ENCODE results near the gene CCNI. TPM values are rescaled to one million over a fixed set of nuclear protein-coding genes. Genes with fewer than 3 reads are reported as not detected.
A peak's percentile ranks its signal among the peaks of the same experiment; 100 is the strongest.

Gene CCNI
- total and polyA plus RNA-seq, 8 donors: 257 to 389 (median 343) TPM

DNA sequence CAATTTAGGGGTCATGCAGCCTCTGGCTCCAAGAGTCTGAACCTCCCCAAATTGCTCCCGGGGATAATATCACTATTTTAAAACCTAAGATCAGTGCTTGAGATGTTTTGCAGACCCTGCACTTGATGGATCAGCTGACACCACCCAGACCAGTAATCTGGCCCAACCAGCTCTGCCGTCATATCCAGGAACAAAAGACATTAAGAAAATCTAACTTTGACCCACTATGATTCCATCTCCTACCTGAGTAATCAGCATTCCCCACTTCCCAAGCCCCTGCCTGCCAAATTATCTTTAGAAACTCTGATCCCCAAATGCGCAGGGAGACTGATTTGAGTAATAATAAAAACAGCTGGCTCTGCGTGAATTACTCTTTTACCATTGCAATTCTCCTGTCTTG is 46.9 kb upstream of the CCNI start:
- no peak for ATAC-seq

DNA sequence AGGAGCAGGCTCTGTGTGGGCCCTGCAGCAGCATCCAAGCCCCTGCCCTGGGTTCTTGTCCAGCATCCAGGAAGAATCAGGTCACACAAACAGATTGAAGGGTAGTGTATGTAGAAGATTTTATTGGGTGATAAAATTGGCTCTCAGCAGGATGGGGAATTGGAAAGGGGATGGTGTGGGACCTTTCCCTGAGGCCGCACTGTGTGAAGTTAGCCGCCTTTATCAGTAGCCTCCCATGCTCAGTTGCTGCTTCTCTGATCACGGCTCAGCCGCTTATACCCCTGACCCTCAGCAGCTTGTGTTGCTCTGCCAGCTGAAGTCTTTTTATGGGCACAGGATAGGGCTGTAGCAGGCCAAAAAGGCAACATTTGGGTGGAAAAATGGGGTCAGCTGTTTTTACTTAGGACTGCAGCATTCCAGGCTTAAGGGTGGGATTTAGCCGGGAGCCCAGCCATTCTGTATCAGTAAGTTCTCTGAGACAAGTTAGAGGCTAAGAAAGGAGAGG is 46.0 kb upstream of the CCNI start:
- peak in 1 of 4 donors; percentile 30 for DNase-seq
- H3K36me3 ChIP-seq: no peaks in the 10 kb centered on the region
- no peak for ATAC-seq
- peaks cover 0 to 12% of the 10 kb centered on the region in 2 donors for H3K4me1 ChIP-seq
- no peaks in the 10 kb centered on the region for H3K9me3 ChIP-seq
- TF ChIP-seq, protein P1, sequence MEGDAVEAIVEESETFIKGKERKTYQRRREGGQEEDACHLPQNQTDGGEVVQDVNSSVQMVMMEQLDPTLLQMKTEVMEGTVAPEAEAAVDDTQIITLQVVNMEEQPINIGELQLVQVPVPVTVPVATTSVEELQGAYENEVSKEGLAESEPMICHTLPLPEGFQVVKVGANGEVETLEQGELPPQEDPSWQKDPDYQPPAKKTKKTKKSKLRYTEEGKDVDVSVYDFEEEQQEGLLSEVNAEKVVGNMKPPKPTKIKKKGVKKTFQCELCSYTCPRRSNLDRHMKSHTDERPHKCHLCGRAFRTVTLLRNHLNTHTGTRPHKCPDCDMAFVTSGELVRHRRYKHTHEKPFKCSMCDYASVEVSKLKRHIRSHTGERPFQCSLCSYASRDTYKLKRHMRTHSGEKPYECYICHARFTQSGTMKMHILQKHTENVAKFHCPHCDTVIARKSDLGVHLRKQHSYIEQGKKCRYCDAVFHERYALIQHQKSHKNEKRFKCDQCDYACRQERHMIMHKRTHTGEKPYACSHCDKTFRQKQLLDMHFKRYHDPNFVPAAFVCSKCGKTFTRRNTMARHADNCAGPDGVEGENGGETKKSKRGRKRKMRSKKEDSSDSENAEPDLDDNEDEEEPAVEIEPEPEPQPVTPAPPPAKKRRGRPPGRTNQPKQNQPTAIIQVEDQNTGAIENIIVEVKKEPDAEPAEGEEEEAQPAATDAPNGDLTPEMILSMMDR (IDR thresholded peaks at IDR 0.05): no peak
- intact Hi-C loops (cut with DNase I): no loop called here
- H3K27ac ChIP-seq: no peak overlapping the region
- H3K27me3 ChIP-seq: no peaks in the 10 kb centered on the region
- no peak overlapping the region for H3K4me3 ChIP-seq

More for the DNA sequence above, 46.9 kb upstream of the CCNI start:
- TF ChIP-seq, protein P1 (IDR thresholded peaks at IDR 0.05): no peak
- DNase-seq: no peak
- no peak overlapping the region for H3K4me3 ChIP-seq
- H3K27me3 ChIP-seq: no peaks in the 10 kb centered on the region
- no peaks in the 10 kb centered on the region for H3K36me3 ChIP-seq
- H3K4me1 ChIP-seq: peaks cover 0 to 16% of the 10 kb centered on the region in 2 donors
- intact Hi-C loops (cut with DNase I): no loop called here
- H3K27ac ChIP-seq: no peak overlapping the region
- H3K9me3 ChIP-seq: no peaks in the 10 kb centered on the region

DNA sequence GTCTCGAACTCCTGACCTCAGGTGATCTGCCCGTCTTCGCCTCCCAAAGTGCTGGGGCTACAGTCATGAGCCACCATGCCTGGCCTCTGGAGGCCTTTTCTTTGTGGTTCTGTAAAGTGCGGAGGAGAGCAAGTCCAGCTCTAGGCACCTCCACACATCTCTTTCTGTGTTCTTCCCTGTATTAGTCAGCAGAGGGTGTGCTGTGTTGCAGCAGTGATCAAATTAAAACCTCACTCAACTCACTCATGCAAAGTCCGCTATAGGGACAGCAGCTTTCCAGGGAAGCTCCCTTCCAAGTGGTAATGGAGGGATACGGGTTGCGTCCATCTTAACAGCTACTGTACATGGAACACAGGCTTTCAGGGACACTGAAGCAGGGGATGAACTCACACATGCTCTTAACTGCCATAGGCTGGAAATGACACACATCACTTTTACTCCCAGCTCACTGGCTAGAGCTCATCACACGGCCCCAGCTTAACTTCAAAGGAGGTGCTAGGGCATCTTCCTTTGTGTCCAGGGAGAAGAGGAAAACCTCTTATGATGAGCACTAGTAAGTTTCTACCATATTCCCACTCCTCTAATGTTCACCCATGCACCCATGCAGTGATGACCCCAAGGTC is 45.2 kb upstream of the CCNI start:
- no peak for ATAC-seq
- Histone ChIP-seq H3K4me3 (no peak overlapping the region), H3K36me3 (no peaks in the 10 kb centered on the region), H3K4me1 (peaks cover 0 to 4% of the 10 kb centered on the region in 2 donors), H3K9me3 (no peaks in the 10 kb centered on the region), H3K27ac (no peak overlapping the region), H3K27me3 (no peaks in the 10 kb centered on the region)
- DNase-seq: no peak
- intact Hi-C loops (cut with DNase I): no loop called here
- TF ChIP-seq, protein P1 (IDR thresholded peaks at IDR 0.05): no peak

DNA sequence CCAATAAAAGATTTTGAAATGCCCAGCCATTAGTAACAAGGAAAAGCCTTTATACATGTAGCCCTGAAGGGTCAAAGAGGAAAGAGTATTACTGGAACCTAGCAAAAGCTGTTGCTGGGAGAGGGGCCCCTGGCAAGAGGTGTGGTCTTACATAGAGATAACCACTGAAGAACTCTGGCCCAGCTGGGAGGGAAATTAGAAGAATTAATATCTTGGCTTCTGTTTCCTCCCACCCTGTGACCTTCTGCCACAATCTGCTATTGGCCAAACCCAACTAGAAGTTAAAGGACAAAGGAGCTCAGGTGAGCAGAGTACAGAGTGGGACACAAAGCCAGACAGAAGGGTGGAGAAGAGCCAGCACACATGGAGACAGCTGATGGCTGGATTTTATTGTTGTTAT is 41.9 kb upstream of the CCNI start:
- no peaks in the 10 kb centered on the region for H3K9me3 ChIP-seq
- TF ChIP-seq, protein P1 (IDR thresholded peaks at IDR 0.05): no peak
- no peaks in the 10 kb centered on the region for H3K27me3 ChIP-seq
- no peak overlapping the region for H3K27ac ChIP-seq
- no peak for DNase-seq
- intact Hi-C loops (cut with DNase I): no loop called here
- H3K4me3 ChIP-seq: no peak overlapping the region
- H3K4me1 ChIP-seq: no peaks in the 10 kb centered on the region
- no peaks in the 10 kb centered on the region for H3K36me3 ChIP-seq
- no peak for ATAC-seq

DNA sequence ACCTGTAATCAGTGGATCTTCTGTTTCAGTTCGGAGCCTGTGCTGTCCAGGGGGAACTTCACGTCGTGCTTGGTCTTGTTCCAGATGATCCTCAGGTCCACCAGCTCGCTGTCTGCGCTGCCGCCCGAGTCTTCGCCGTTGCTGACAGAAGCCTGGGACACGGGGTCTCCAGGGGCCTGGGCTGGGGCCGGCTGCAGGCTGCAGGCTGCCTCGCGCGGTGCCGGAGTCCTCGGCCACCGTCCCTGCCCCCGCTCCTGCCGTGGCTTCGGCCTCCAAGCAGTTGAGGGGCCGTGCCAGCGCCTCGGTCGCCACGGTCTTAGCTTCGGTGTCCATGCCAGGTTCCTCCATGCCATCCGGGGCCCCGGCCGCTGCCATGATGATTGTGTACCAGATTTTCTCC is 37.3 kb upstream of the CCNI start:
- H3K9me3 ChIP-seq: no peaks in the 10 kb centered on the region
- no peak overlapping the region for H3K4me3 ChIP-seq
- H3K27ac ChIP-seq: no peak overlapping the region
- ATAC-seq (no peak), DNase-seq (peak in 1 of 4 donors; percentile 73)
- TF ChIP-seq, protein P1 (IDR thresholded peaks at IDR 0.05): no peak
- no peaks in the 10 kb centered on the region for H3K36me3 ChIP-seq
- intact Hi-C loops (cut with DNase I): no loop called here
- no peaks in the 10 kb centered on the region for H3K27me3 ChIP-seq
- no peaks in the 10 kb centered on the region for H3K4me1 ChIP-seq

Measured in left lung (tissue), 10 donors.